HCT116 (cell line): ENCODE results near the gene MTSS2.

Experiments used
- CEBPB ChIP-seq: IDR thresholded peaks from 2 replicates; pipeline ENCODE4 v1.6.1; 2012; ENCODE audit warnings: low read depth
- CTCF ChIP-seq, 3 experiments: fragments of 200-600 bp in 1 of 3; sonication (generic) in 1 of 3; IDR thresholded peaks in 2 of 3; conservative IDR thresholded peaks in 1 of 3; 2 replicates each; pipeline ENCODE4 v1.5.1; 2012 to 2017; ENCODE audit warnings: low read depth in 2 of 3, low read length in 2 of 3, antibody characterized with exemption in 1 of 3, borderline replicate concordance in 1 of 3, control low read depth in 1 of 3, mild to moderate bottlenecking in 1 of 3, mixed read lengths in 1 of 3, mixed run types in 1 of 3, moderate library complexity in 1 of 3; ENCODE audit not compliant: insufficient read depth in 1 of 3
- EGR1 ChIP-seq: IDR thresholded peaks from 2 replicates; pipeline ENCODE4 v1.6.1; 2012; ENCODE audit warnings: low read depth
- ELF1 ChIP-seq: IDR thresholded peaks from 2 replicates; pipeline ENCODE4 v1.6.1; 2012; ENCODE audit warnings: low read depth, borderline replicate concordance
- EZH2phosphoT487 ChIP-seq: fragments of 200-600 bp; IDR thresholded peaks from 2 replicates; pipeline ENCODE4 v1.6.1; 2018; ENCODE audit warnings: antibody characterized with exemption, borderline replicate concordance
- MAX ChIP-seq: IDR thresholded peaks from 2 replicates; pipeline ENCODE4 v1.6.1; 2012
- POLR2A ChIP-seq: IDR thresholded peaks from 2 replicates; pipeline ENCODE4 v1.7.0; 2011; ENCODE audit warnings: borderline replicate concordance; ENCODE audit not compliant: insufficient read depth, insufficient read length; ENCODE audit errors: extremely low read depth
- POLR2AphosphoS5 ChIP-seq: IDR thresholded peaks from 2 replicates; pipeline ENCODE4 v1.6.1; 2011; ENCODE audit warnings: mild to moderate bottlenecking, low read depth, low read length, moderate library complexity
- RAD21 ChIP-seq: IDR thresholded peaks from 2 replicates; pipeline ENCODE4 v1.6.1; 2012; ENCODE audit warnings: low read depth, mild to moderate bottlenecking
- SRF ChIP-seq: IDR thresholded peaks from 2 replicates; pipeline ENCODE4 v1.6.1; 2012; ENCODE audit warnings: low read depth
- TF ChIP-seq, protein P1 (sequence below): IDR thresholded peaks from 2 replicates; pipeline ENCODE4 v1.6.1; 2012; ENCODE audit warnings: low read depth

DNA sequence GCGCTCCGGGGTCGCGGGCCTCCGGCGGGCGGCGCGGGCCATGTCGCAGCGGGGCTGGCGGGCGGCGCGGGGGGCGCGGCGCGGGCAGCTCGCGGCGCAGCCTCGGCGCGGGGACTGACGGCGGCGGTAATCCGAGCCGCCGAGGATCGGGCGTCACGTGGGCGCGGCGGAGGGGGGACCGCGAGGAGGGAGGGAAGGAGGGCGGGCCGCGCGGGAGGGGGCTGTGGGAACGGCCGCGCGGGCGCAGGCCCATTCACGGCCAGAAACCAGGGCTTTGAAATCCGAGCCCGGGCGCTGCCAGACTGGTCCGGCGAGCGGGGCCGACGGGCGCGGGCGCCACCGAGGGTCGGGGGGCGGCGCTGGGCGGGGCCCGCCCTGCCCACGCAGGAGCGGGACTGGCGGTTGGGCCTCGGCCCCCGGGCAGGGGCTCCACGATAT is at the start of gene MTSS2:
- TF ChIP-seq CTCF (IDR thresholded peaks at IDR 0.05 in 2 of 3, conservative IDR thresholded peaks at IDR 0.05 in 1 of 3; ENCODE audit: borderline replicate concordance in 1 of 3, insufficient read depth in 1 of 3, low read depth in 2 of 3, low read length in 2 of 3) (no peak), ELF1 (no peak), MAX (peak; percentile 68; the same call in 1 of the 2 replicates), CEBPB (no peak), SRF (no peak), EZH2phosphoT487 (no peak), POLR2A (no peak), RAD21 (no peak), EGR1 (no peak), POLR2AphosphoS5 (peak; percentile 56)
- TF ChIP-seq, protein P1, sequence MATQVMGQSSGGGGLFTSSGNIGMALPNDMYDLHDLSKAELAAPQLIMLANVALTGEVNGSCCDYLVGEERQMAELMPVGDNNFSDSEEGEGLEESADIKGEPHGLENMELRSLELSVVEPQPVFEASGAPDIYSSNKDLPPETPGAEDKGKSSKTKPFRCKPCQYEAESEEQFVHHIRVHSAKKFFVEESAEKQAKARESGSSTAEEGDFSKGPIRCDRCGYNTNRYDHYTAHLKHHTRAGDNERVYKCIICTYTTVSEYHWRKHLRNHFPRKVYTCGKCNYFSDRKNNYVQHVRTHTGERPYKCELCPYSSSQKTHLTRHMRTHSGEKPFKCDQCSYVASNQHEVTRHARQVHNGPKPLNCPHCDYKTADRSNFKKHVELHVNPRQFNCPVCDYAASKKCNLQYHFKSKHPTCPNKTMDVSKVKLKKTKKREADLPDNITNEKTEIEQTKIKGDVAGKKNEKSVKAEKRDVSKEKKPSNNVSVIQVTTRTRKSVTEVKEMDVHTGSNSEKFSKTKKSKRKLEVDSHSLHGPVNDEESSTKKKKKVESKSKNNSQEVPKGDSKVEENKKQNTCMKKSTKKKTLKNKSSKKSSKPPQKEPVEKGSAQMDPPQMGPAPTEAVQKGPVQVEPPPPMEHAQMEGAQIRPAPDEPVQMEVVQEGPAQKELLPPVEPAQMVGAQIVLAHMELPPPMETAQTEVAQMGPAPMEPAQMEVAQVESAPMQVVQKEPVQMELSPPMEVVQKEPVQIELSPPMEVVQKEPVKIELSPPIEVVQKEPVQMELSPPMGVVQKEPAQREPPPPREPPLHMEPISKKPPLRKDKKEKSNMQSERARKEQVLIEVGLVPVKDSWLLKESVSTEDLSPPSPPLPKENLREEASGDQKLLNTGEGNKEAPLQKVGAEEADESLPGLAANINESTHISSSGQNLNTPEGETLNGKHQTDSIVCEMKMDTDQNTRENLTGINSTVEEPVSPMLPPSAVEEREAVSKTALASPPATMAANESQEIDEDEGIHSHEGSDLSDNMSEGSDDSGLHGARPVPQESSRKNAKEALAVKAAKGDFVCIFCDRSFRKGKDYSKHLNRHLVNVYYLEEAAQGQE: no peak
